ENCODE measurements around the gene NDUFS8.

NDUFS8 gene

GRCh38 chr11:68080860-68081259 is 50.4 kb downstream of the NDUFS8 start:
- Histone ChIP-seq H3K4me1 (ENCODE audit: control insufficient read depth in 5 of 5, insufficient read depth in 5 of 5, low read length in 5 of 5) (peaks cover 0 to 10% (median 0%) of the 10 kb centered on the region in 5 donors), H3K9me3 (ENCODE audit: control insufficient read depth in 5 of 5, low read length in 5 of 5) (no peaks in the 10 kb centered on the region), H3K27ac (ENCODE audit: low read depth, low read length) (no peak overlapping the region), H3K9ac (ENCODE audit: low read length in 5 of 5) (no peak overlapping the region), H3K36me3 (ENCODE audit: control insufficient read depth in 5 of 5, insufficient read depth in 5 of 5, low read length in 5 of 5) (peaks cover 4 to 22% (median 18%) of the 10 kb centered on the region in 5 donors), H3K27me3 (ENCODE audit: control insufficient read depth in 5 of 5, insufficient read depth in 4 of 5, low read length in 5 of 5) (no peaks in the 10 kb centered on the region), H3K4me3 (ENCODE audit: low read depth in 1 of 5, low read length in 5 of 5) (no peak overlapping the region)

DNA sequence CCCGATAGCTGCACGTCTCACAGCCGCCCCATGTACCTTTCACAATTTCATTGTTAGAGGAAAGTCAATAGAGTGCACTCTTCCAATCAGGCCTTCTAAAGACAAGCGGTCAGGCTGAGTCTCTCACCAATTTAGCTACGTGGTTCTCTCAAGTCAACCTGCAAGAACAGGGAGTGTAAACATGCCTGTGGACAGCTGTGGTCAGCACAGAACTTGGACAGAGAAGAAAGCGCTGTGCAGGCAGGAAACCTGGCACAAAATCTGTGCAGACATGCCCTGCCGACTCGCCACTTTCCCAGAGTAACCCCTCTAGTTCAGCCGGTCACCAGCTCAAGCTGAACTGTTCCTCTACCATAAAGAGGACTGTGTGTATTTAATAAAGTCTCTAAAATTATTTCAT is 51.2 kb downstream of the NDUFS8 start:
- Histone ChIP-seq H3K4me1 (ENCODE audit: control insufficient read depth in 5 of 5, insufficient read depth in 5 of 5, low read length in 5 of 5) (peaks cover 0 to 10% (median 0%) of the 10 kb centered on the region in 5 donors), H3K36me3 (ENCODE audit: control insufficient read depth in 5 of 5, insufficient read depth in 5 of 5, low read length in 5 of 5) (peaks cover 4 to 22% (median 18%) of the 10 kb centered on the region in 5 donors), H3K4me3 (ENCODE audit: low read depth in 1 of 5, low read length in 5 of 5) (no peak overlapping the region), H3K9ac (ENCODE audit: low read length in 5 of 5) (no peak overlapping the region), H3K9me3 (ENCODE audit: control insufficient read depth in 5 of 5, low read length in 5 of 5) (no peaks in the 10 kb centered on the region), H3K27ac (ENCODE audit: low read depth, low read length) (no peak overlapping the region), H3K27me3 (ENCODE audit: control insufficient read depth in 5 of 5, insufficient read depth in 4 of 5, low read length in 5 of 5) (no peaks in the 10 kb centered on the region)

GRCh38 chr11:68082481-68082880 is 52.0 kb downstream of the NDUFS8 start:
- peaks cover 4 to 17% (median 16%) of the 10 kb centered on the region in 5 donors for H3K36me3 ChIP-seq (ENCODE audit: control insufficient read depth in 5 of 5, insufficient read depth in 5 of 5, low read length in 5 of 5)
- H3K4me1 ChIP-seq (ENCODE audit: control insufficient read depth in 5 of 5, insufficient read depth in 5 of 5, low read length in 5 of 5): peaks cover 0 to 10% (median 0%) of the 10 kb centered on the region in 5 donors
- no peaks in the 10 kb centered on the region for H3K27me3 ChIP-seq (ENCODE audit: control insufficient read depth in 5 of 5, insufficient read depth in 4 of 5, low read length in 5 of 5)
- H3K9me3 ChIP-seq (ENCODE audit: control insufficient read depth in 5 of 5, low read length in 5 of 5): no peaks in the 10 kb centered on the region
- H3K9ac ChIP-seq (ENCODE audit: low read length in 5 of 5): no peak overlapping the region
- H3K27ac ChIP-seq (ENCODE audit: low read depth, low read length): no peak overlapping the region
- no peak overlapping the region for H3K4me3 ChIP-seq (ENCODE audit: low read depth in 1 of 5, low read length in 5 of 5)

DNA sequence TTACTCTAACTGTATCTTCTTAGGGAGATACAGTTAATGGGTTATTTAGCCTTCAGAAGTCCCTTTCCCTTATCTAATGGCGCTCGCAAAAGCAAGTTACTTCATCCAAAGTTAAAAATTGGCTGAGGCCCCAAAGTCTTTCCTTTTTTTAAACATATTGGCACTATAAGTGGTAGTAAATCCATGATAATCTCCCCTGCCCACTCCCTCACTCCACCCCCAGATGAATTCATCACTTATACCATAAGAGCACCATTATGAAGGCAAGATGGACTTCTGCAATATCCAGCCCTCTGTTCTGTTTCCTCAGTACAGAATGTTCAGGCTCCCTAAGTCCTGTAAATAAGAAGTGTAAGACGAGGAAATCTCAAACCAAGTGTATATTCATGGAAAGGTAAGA is 53.0 kb downstream of the NDUFS8 start:
- no peak overlapping the region for H3K27ac ChIP-seq (ENCODE audit: low read depth, low read length)
- H3K4me1 ChIP-seq (ENCODE audit: control insufficient read depth in 5 of 5, insufficient read depth in 5 of 5, low read length in 5 of 5): no peaks in the 10 kb centered on the region
- no peak overlapping the region for H3K9ac ChIP-seq (ENCODE audit: low read length in 5 of 5)
- H3K36me3 ChIP-seq (ENCODE audit: control insufficient read depth in 5 of 5, insufficient read depth in 5 of 5, low read length in 5 of 5): peaks cover 2 to 17% (median 13%) of the 10 kb centered on the region in 5 donors
- H3K4me3 ChIP-seq (ENCODE audit: low read depth in 1 of 5, low read length in 5 of 5): no peak overlapping the region
- H3K9me3 ChIP-seq (ENCODE audit: control insufficient read depth in 5 of 5, low read length in 5 of 5): no peaks in the 10 kb centered on the region
- H3K27me3 ChIP-seq (ENCODE audit: control insufficient read depth in 5 of 5, insufficient read depth in 4 of 5, low read length in 5 of 5): no peaks in the 10 kb centered on the region

All from subcutaneous abdominal adipose tissue (tissue), 5 donors.